Sciatic nerve (tissue), 2 donors: ENCODE measurements around the gene ANK2. TPM values are rescaled to one million over a fixed set of nuclear protein-coding genes. Genes with fewer than 3 reads are reported as not detected.

Source experiments
- ATAC-seq: fragments of 200-7000 bp; cut with Tn5 transposase; one replicate; pipeline ENCODE4 v1.9.1; 2020; ENCODE audit warnings: mild to moderate bottlenecking, moderate library complexity
- DNase-seq: peaks from one replicate; pipeline ENCODE4 v3.0.0-alpha.2; 2020; ENCODE audit warnings: low spot score
- intact Hi-C: fragments of 100-400 bp; cut with DNase I; formaldehyde crosslinking; loops from one replicate; pipeline ENCODE4 v1.14.2; 2022
- total RNA-seq: library from RNA; stranded (reverse); fragmentation: NEBNext Ultra II Directional; extraction: Animal tissue kit (Norgen Biotek cat#: 25700); gene quantifications from one replicate; pipeline ENCODE4 v1.2.1, GENCODE V29; 2021
- donor health status: DM: no; HTN: no; CAD: no.
- donor health status: DM: no; HTN: no; CAD: no.

The ANK2 gene
- 121 TPM for total RNA-seq

- no peak for ATAC-seq
- DNase-seq: no peak
- intact Hi-C loops: no loop called here
These were observed at the start of gene ANK2 for GRCh38 chr4:113049421-113050370. TSS of gene ANK2 (plus strand) at chr4:113049653. CDS start at chr4:113049729, 76 bp downstream.

DNA sequence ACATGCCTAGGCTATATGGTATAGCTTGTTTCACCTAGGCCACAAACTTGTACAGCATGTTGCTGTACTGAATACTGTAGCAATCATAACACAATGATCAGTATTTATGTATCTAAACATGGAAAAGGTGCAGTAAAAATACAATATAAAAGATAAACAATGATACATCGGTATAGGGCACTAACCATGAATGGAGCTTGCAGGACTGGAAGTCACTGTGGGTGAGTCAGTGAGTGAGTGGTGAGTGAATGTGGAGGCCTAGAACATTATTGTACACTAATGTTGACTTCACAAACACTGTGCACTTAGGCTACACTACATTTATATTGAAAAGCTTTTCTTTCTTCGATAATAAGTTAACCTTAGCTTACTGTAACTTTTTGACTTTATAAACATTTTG lies 45.6 kb upstream of the ANK2 start:
- intact Hi-C loops: no loop called here
- no peak for ATAC-seq

GRCh38 chr4:113004655-113005054 lies 44.8 kb upstream of the ANK2 start:
- intact Hi-C loops: no loop called here
- ATAC-seq (no peak), DNase-seq (no peak)

More for the DNA sequence above, 45.6 kb upstream of the ANK2 start:
- no peak for DNase-seq

DNA sequence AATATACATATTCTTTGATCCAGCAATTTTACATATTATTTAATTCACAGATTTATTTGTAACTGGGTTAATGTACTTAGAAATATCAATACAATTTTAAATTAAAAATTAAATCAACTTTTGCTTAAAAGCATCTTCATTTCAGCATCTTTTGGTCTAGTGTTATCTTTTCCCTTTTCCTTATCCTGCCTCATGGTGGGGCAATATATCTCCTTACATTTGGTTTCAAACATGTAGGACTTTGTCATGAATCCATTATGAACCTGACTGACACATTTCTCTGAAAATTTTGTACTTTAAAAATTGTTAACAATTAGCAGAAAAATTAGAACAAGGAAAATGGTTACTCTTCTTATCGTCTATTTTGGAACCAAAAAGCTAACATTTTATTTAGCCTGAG lies 42.8 kb upstream of the ANK2 start:
- intact Hi-C loops: no loop called here

GRCh38 chr4:113007151-113007550 lies 42.3 kb upstream of the ANK2 start:
- ATAC-seq: no peak
- no peak for DNase-seq
- intact Hi-C loops: no loop called here

More for the DNA sequence above, 42.8 kb upstream of the ANK2 start:
- no peak for DNase-seq
- ATAC-seq: no peak

DNA sequence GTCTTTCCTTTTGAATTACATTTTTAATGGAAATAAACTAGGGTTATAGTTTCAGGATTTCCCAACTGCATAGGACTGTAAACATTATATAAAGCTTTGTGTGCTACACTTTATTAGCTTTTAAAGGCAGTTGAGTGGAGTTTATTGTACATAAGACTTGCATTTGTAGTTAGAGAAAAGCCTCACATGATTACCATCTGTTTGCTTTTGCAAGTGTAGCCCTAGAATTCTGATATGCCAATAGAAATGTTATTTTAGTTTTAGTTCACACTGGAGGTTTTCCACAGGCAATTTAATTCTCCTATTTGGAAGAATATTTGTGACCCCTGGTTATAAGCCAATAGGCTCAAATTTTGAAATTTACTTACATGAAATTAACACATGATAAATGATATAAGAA lies 41.3 kb upstream of the ANK2 start:
- ATAC-seq (no peak), DNase-seq (no peak)
- intact Hi-C loops: no loop called here

DNA sequence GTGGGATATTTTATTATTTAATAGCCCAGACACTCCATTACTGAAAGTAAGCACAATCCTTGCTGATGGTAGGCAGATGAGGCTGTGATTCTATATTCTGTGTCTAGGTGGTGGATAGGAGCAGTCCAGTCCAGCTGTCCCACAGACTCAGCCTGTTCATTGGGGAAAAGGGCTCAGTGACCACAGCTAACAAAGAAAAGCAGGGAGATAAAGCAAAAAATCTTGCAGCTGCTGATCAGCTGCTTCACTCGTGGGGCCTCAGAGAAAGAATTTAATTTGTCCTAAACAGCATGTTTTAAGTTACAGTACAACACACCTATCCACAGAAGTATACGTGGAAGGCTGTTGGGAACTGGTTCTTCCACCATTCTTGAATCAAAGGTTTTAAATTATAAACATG lies 40.7 kb upstream of the ANK2 start:
- intact Hi-C loops: no loop called here
- DNase-seq: no peak
- ATAC-seq: peak; percentile 50

DNA sequence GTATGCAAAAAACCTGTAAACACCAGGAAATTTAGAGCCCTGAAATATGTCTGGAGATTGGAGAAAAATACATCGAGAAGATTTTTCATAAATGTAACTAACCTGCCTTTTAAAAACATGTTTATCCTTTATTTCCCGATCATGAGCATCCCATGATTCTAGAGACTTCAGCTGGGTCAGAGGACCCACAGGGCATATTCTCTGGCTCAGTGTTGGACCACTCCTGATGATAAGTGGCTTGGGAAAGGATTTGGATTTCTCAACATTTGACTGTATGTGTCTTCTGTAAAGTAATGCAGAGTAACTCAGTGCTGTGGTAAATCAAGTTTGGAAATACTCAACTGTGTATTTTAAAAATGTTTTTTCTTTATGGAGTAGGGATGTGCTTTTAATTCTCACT lies 40.0 kb upstream of the ANK2 start:
- DNase-seq (no peak), ATAC-seq (no peak)
- intact Hi-C loops: no loop called here

GRCh38 chr4:113012122-113012725 lies 37.2 kb upstream of the ANK2 start:
- ATAC-seq: no peak
- no peak for DNase-seq
- intact Hi-C loops: no loop called here

GRCh38 chr4:113012786-113013185 lies 36.7 kb upstream of the ANK2 start:
- no peak for DNase-seq
- no peak for ATAC-seq
- intact Hi-C loops: no loop called here

DNA sequence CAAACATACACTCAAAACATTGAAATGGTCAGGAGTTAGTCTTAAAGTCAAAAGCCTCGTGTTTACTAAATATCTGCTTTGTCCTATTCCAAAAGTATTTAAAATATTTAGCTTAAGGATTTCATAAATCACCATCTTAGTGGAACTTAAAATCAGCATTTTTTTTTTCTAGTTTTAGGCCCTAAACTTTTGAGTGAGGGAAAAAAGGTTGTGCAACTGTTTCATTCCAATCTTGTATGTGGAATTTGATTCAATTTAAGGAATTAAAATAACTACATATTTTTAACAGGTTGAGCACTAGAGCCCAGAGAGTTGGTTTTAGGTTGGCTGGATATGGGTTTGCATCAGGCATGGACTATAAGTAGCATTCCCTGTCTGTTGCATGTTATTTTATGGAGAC lies 35.7 kb upstream of the ANK2 start:
- no peak for DNase-seq
- no peak for ATAC-seq
- intact Hi-C loops: no loop called here

DNA sequence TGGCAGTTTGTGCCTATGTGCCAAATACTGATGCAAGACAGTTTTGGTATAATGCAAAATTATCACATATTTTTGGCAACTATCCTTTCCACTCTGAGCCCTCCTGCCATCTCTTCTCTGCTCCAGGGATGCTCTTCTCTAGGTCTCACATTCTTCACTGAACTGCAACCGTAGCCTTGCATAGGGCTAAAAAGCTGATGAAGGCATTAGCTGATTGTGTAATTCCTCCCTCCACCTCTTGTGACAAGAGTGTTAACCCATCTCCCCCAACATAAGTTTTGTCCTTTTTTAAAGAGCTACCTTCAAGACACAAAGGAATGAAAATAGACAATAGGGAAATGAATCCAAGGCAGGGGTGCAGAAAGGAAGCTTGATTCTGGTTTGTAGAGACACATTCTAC lies 33.1 kb upstream of the ANK2 start:
- intact Hi-C loops: no loop called here
- ATAC-seq (no peak), DNase-seq (no peak)

DNA sequence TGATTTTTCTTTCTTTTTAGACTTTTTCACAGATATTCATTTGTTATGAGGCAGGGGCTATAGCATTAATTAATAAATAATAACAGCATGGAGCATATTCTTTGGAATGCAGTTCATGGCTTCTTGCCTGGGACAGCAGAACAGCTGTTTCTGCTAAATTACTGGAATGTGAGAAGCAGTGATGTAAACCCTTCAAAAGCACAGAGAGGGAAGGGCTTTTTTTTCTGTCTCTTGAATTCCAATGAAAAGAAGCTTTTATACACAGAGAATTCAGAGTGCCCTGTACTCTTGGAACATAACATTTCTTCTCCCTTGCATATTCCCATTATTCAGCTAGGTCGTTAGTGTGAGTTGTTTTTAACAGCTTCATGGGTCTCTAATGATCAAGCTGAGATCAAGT lies 28.5 kb upstream of the ANK2 start:
- ATAC-seq: peak; percentile 77
- intact Hi-C loops: no loop called here

DNA sequence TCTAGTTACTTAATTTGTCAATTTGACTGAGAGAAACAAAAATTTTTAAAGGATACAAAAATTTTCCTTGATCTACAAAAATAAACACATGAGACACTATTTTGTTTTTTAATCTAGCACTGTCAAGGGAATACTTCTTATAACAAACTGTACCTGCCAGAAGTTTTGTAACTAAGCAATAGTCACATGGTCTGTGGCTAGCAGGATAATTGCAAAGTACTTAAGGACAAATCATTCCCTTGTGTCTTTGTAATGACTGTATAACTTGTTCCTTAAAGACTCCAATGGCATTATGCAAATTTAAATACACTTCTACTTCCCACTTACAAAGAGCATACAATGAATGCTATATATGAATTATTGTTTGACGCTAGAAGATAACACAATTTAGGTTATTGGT lies 25.1 kb upstream of the ANK2 start:
- intact Hi-C loops: no loop called here

More for the DNA sequence above, 28.5 kb upstream of the ANK2 start:
- no peak for DNase-seq

GRCh38 chr4:113025416-113025815 lies 24.0 kb upstream of the ANK2 start:
- intact Hi-C loops: no loop called here
- no peak for ATAC-seq

More for the DNA sequence above, 25.1 kb upstream of the ANK2 start:
- DNase-seq (no peak), ATAC-seq (peak; percentile 83)

GRCh38 chr4:113026556-113026955 lies 22.9 kb upstream of the ANK2 start:
- ATAC-seq: no peak
- intact Hi-C loops: no loop called here
- DNase-seq: no peak

More at GRCh38 chr4:113025416-113025815, 24.0 kb upstream of the ANK2 start:
- no peak for DNase-seq

- intact Hi-C loops: no loop called here
- ATAC-seq (no peak), DNase-seq (no peak)
These were observed 21.4 kb upstream of the ANK2 start for GRCh38 chr4:113028074-113028473.

GRCh38 chr4:113031212-113031611 lies 18.2 kb upstream of the ANK2 start:
- intact Hi-C loops: no loop called here
- DNase-seq: no peak
- peak; percentile 52 for ATAC-seq

DNA sequence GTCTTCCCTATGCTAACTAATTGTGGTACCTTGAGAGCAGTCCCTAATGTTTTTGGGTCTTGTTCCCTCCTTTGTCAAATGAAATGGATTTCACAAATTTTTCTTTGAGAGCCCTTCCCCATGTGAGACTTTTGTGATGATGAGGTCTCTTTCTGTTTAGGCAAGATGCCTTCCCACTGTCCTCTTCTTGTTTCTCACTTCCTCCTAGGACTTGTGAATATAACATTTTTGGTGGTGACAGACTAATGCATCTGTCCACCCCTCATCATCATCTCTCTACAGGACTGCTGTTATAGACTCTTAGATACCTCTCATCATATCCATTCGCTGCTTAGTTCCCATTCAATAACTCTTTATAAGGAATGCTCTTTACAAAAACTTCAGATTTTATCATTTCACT lies 8.7 kb upstream of the ANK2 start:
- intact Hi-C loops: no loop called here
- no peak for ATAC-seq
- DNase-seq: no peak

- DNase-seq (no peak), ATAC-seq (no peak)
- intact Hi-C loops: no loop called here
These were observed 7.0 kb upstream of the ANK2 start for GRCh38 chr4:113042502-113042901.
